GM21515 (cell line): ENCODE data around the gene GATAD1.
"Not testable (repeated sequence)": the region's sequence is repeated elsewhere in the genome, so short reads cannot be mapped to it uniquely, and the experiment has no call there.

Experiments used
- ATAC-seq: cut with Tn5 transposase; IDR thresholded peaks from one replicate; pipeline ENCODE4 v1.9.1; 2021; ENCODE audit not compliant: unreplicated experiment

The GATAD1 gene

GRCh38 chr7:92479146-92479545, 31.9 kb downstream of the GATAD1 start:
- ATAC-seq = not testable (repeated sequence)

- not testable (repeated sequence) for ATAC-seq
Measured at GRCh38 chr7:92483624-92484023, 36.3 kb downstream of the GATAD1 start.

DNA sequence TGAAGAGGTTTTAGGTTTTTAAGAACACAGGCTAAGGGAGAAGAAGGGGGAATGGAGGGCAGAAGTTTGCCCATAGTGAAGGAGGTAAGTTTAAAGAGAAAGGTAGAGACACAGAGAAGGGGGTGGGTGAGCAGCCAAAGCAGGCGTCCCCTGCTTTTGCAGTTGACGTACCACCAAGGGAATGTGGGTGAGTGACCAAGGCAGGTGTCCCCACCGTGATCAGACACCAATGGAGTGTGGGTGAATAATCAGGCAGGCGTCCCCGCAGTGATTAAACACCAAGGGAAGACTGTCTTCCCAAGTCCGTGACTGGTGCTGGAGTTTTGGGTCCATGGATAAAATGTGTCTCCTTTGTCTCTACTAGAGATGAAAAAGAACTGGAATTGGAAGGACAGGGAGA, 36.9 kb downstream of the GATAD1 start:
- ATAC-seq = not testable (repeated sequence)

GRCh38 chr7:92485267-92485892, 38.1 kb downstream of the GATAD1 start:
- no peak for ATAC-seq

- no peak for ATAC-seq
Measured at GRCh38 chr7:92485974-92486373, 38.7 kb downstream of the GATAD1 start.

DNA sequence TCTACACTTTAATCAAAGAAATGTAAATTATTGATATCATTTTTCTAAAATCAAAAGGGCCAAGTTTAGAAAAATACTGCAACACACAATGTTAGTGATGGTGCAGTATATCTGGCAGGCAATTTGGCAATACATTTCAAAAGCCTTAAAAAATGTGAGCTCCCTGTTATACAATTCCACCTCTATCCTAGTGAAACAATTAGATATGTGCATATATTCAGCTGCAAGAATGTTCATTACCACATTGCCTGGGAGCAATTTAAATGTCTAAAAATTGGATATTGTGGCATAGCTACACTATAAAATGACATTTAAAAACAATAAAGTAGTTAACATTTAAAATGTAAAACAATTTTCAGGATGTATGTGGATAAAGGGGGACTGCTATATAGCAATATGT, 40.5 kb downstream of the GATAD1 start:
- no peak for ATAC-seq

GRCh38 chr7:92489634-92490033, 42.4 kb downstream of the GATAD1 start:
- no peak for ATAC-seq

- ATAC-seq = no peak
Measured at GRCh38 chr7:92496876-92497275, 49.6 kb downstream of the GATAD1 start.

- ATAC-seq = no peak
Measured at GRCh38 chr7:92498557-92498956, 51.3 kb downstream of the GATAD1 start.

GRCh38 chr7:92503767-92504166, 56.5 kb downstream of the GATAD1 start:
- no peak for ATAC-seq

DNA sequence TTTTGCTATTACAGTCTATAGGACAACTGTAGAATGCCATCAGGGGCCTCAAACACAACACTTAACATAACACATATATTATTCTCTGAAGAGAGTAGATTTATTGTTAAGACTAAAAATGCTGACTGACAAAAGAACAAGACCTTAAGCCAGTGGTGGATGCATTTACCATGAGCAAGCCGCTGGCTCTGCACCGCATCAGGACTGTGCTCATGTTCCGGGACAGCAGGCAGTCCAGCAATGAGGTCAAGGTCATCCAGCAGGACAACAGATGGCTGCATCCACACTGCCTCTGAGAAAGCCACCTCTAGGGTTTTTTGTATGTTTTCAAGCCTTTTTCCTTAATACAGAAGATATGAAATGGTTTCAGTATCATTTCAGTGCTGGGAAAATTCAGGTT, 57.3 kb downstream of the GATAD1 start:
- no peak for ATAC-seq

DNA sequence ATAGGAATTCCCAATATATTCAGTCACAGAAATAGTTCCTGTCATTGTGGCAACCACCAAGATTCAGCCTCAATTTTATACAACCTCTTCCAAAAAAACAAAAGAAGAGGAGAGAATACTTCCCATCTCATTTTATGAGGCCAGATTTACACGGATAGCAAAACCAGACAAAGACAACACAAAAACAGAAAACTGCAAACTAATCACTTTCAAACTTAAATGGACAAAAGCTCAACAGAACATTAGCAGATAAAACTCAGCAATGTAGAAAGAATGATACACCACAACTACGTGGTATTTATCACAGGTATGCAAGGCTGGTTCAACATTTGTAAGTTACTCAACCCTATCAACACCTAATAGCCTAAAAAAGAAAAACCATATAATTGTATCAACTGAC, 59.1 kb downstream of the GATAD1 start:
- ATAC-seq = no peak

- ATAC-seq = no peak
Measured at GRCh38 chr7:92508946-92509345, 61.7 kb downstream of the GATAD1 start.
